Omental fat pad (tissue), 4 donors: Measurements from ENCODE around the gene BMPR1B. TPM values are rescaled to one million over a fixed set of nuclear protein-coding genes. Genes with fewer than 3 reads are reported as not detected.

Source experiments
- ATAC-seq: fragments of 150-250 bp; one replicate; pipeline ENCODE4 v1.9.1; 2016; ENCODE audit warnings: mild to moderate bottlenecking, moderate library complexity; ENCODE audit not compliant: low FRiP score
- DNase-seq: peaks from one replicate; pipeline ENCODE4 v3.0.0-alpha.2; 2019; ENCODE audit warnings: low spot score
- CTCF ChIP-seq, 3 donors: fragments of 450-650 bp; IDR thresholded peaks; one replicate each; pipeline ENCODE4 v1.5.1; 2016 to 2017; ENCODE audit warnings: antibody characterized with exemption in 3 of 3, mild to moderate bottlenecking in 3 of 3, moderate library complexity in 2 of 3
- total RNA-seq, 4 donors: library from RNA; depleted of rRNA; stranded (reverse); fragments of >200 nt; gene quantifications; one replicate each; pipeline ENCODE4 v1.1.0, GENCODE V29; 2016

Gene BMPR1B
- total RNA-seq, 4 donors from 2014 or later = 0.19 to 1.9 (median 1.3) TPM

- no peak for ATAC-seq
- TF ChIP-seq CTCF (IDR thresholded peaks at IDR 0.05) = no peak
- no peak for DNase-seq
These were observed 35.0 kb upstream of the BMPR1B start for GRCh38 chr4:94722748-94723147.

- no peak for TF ChIP-seq CTCF (IDR thresholded peaks at IDR 0.05)
- DNase-seq (no peak), ATAC-seq (no peak)
These were observed 33.6 kb upstream of the BMPR1B start for GRCh38 chr4:94724016-94724790.

GRCh38 chr4:94726524-94727123, 31.1 kb upstream of the BMPR1B start:
- ATAC-seq (no peak), DNase-seq (no peak)
- TF ChIP-seq CTCF (IDR thresholded peaks at IDR 0.05) = no peak

GRCh38 chr4:94728056-94728766, 29.5 kb upstream of the BMPR1B start:
- DNase-seq = no peak
- ATAC-seq = no peak
- no peak for TF ChIP-seq CTCF (IDR thresholded peaks at IDR 0.05)

GRCh38 chr4:94732358-94732698, 25.4 kb upstream of the BMPR1B start:
- DNase-seq (no peak), ATAC-seq (no peak)
- no peak for TF ChIP-seq CTCF (IDR thresholded peaks at IDR 0.05)

GRCh38 chr4:94739741-94740140, 18.0 kb upstream of the BMPR1B start:
- ATAC-seq (no peak), DNase-seq (no peak)
- no peak for TF ChIP-seq CTCF (IDR thresholded peaks at IDR 0.05)
